Cardiac muscle cell (in vitro differentiated cells and primary cell): ENCODE measurements around the gene COL8A1. TPM values are rescaled to one million over a fixed set of nuclear protein-coding genes. Genes with fewer than 3 reads are reported as not detected.

ENCODE experiments used
- DNase-seq, 2 donors: peaks; one replicate each; pipeline versions ENCODE4 v3.0.0 to v3.0.0-alpha.2; 2010 to 2017; ENCODE audit warnings: low read depth in 1 of 2, low spot score in 1 of 2
- H3K27ac ChIP-seq: fragments of 200-600 bp; sonication (generic); 2 replicates; pipeline ENCODE4 v1.5.1; 2016
- H3K27me3 ChIP-seq: fragments of 200-600 bp; sonication (generic); 2 replicates; pipeline ENCODE4 v1.6.0; 2016; ENCODE audit warnings: control low read depth
- H3K36me3 ChIP-seq: fragments of 200-600 bp; sonication (generic); 2 replicates; pipeline ENCODE4 v1.5.1; 2016; ENCODE audit warnings: control low read depth
- H3K4me1 ChIP-seq: fragments of 200-600 bp; sonication (generic); 2 replicates; pipeline ENCODE4 v1.8.1; 2017; ENCODE audit warnings: low read depth, mild to moderate bottlenecking, mixed run types
- H3K4me3 ChIP-seq: fragments of 200-600 bp; sonication (generic); 2 replicates; pipeline ENCODE4 v1.5.1; 2016; ENCODE audit warnings: mild to moderate bottlenecking
- H3K9me3 ChIP-seq: fragments of 200-600 bp; sonication (generic); 2 replicates; pipeline ENCODE4 v1.5.1; 2017; ENCODE audit warnings: low read depth, mild to moderate bottlenecking, control low read depth
- polyA plus RNA-seq: library from polyadenylated mRNA; unstranded; fragments of >200 nt; fragmentation: Nextera tagmentation; extraction: Ambion mirVana; gene quantifications from 2 replicates; pipeline ENCODE4 v1.2.1, GENCODE V29; 2016
- total RNA-seq: library from RNA; depleted of rRNA; stranded (reverse); fragments of >200 nt; gene quantifications from 2 replicates; pipeline ENCODE4 v1.2.3, GENCODE V29; 2016
- TF ChIP-seq, protein P1 (sequence below): IDR thresholded peaks from 2 replicates; pipeline ENCODE4 v1.5.1; 2012; ENCODE audit warnings: low read depth, mild to moderate bottlenecking, low read length

COL8A1 gene
- total and polyA plus RNA-seq, 2 experiments from 2014 or later: 1.5 to 5.1 TPM

DNA sequence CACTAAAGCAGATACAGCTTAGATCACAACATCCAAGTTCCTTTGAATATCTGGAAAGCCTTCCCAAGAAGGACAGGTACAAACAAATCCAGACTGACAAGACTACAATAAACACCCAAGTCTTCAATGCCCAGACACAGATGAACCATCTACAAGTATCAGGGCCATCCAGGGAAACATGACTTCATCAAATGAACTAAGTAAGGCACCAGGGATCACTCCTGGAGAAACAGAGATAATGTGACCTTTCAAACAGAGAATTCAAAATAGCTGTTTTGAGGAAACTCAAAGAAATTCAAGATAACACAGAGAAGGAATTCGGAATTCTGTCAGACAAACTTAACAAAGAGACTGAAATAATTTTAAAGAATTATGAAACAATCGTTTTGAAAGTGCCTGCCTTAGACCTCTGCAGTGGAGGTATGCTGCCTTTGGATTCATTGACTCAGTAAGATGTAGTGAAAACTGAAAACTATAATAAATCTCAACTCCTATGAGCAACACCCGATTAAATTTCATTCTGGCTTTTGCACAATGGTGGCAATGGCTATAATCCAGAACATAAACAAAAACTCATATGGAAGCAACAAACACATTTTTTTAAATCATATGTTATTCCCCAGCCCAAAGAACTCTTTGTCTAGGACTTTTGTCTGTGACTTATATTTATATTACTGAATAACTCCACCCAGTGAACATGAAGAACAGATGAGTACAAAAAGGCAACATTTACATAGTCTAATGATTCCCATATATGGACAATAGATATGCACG is 12.6 kb upstream of the COL8A1 start:
- TF ChIP-seq, protein P1, sequence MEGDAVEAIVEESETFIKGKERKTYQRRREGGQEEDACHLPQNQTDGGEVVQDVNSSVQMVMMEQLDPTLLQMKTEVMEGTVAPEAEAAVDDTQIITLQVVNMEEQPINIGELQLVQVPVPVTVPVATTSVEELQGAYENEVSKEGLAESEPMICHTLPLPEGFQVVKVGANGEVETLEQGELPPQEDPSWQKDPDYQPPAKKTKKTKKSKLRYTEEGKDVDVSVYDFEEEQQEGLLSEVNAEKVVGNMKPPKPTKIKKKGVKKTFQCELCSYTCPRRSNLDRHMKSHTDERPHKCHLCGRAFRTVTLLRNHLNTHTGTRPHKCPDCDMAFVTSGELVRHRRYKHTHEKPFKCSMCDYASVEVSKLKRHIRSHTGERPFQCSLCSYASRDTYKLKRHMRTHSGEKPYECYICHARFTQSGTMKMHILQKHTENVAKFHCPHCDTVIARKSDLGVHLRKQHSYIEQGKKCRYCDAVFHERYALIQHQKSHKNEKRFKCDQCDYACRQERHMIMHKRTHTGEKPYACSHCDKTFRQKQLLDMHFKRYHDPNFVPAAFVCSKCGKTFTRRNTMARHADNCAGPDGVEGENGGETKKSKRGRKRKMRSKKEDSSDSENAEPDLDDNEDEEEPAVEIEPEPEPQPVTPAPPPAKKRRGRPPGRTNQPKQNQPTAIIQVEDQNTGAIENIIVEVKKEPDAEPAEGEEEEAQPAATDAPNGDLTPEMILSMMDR: no peak
- H3K4me1 ChIP-seq: no peaks in the 10 kb centered on the region
- H3K27me3 ChIP-seq: no peaks in the 10 kb centered on the region
- no peaks in the 10 kb centered on the region for H3K36me3 ChIP-seq
- DNase-seq: peak in 1 of 2 donors; percentile 33
- no peak overlapping the region for H3K4me3 ChIP-seq
- H3K27ac ChIP-seq: no peak overlapping the region
- H3K9me3 ChIP-seq: no peaks in the 10 kb centered on the region

DNA sequence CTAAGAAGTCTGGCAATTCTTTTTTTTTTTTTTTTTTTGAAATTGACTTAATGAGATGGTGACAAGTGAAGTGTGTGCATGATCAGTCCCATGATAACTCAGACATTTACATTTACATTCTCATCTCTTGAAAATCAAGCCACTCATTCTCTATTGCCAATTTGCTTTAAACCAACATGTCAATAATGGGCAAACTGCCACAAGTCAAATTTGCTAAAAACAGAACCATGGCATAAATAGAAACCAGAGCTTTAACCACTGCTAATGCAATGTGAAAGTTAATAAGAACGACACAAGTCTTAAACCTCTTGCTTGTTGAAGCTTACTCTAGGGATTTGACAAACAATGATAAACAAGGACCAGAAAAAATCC is 12.0 kb upstream of the COL8A1 start:
- no peak overlapping the region for H3K4me3 ChIP-seq
- no peaks in the 10 kb centered on the region for H3K27me3 ChIP-seq
- no peaks in the 10 kb centered on the region for H3K9me3 ChIP-seq
- H3K4me1 ChIP-seq: no peaks in the 10 kb centered on the region
- no peak for DNase-seq
- no peaks in the 10 kb centered on the region for H3K36me3 ChIP-seq
- TF ChIP-seq, protein P1: no peak
- H3K27ac ChIP-seq: no peak overlapping the region

DNA sequence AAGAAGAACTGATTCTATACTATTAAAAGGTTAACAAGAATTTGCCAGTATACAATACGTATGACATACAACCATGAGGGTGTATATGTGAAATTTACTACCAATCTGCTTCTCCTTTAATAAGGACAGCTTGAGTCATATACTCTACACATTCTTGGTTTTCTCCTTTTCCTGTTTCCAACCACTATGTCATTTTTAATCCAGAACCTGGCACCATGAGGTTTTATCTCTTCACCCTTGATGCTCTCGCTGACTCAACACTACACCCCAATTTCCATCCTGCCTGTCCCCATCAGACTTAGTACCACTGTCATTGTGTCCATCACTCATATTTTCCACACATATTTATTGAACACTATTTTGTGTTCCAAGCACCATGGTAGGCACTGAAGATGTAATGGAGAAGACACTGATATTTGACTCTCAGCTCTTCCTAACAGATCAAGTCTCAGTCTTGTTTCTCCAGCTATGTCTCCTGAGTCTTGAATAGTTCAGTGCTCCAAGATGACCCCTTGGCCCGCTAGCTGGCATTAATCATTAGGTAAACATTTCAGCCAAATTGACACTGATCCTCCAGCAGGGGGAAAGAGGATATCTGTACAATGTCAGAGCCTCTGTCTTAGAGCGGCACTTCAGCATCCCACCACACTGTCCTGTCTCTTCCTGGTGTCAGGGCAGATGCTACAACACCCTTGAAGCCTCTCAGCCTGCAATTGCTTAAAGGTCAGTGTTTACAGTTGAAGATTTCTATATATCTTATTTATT is 11.2 kb upstream of the COL8A1 start:
- H3K4me3 ChIP-seq: no peak overlapping the region
- no peaks in the 10 kb centered on the region for H3K36me3 ChIP-seq
- TF ChIP-seq, protein P1: no peak
- H3K9me3 ChIP-seq: no peaks in the 10 kb centered on the region
- no peak overlapping the region for H3K27ac ChIP-seq
- DNase-seq: no peak
- no peaks in the 10 kb centered on the region for H3K4me1 ChIP-seq
- no peaks in the 10 kb centered on the region for H3K27me3 ChIP-seq

DNA sequence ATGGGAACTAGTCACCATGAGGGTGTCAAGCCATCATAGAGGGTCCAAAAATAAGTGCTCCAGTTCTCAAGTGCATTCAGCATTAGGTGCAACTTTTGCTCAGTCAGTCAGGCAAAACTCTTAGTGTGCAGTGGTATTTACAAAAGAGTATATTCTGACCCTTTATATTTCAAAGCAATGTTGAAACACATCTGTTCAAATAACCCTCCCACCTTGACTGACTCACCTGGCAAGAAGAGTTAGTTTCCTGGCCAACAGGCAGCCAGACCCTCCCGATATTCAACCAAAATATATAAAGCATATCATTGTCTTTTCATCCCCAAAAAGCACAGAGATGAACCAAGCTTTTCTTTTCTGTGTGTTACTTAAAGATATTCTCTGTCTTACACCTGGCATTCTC is 7.6 kb upstream of the COL8A1 start:
- Histone ChIP-seq H3K27ac (no peak overlapping the region), H3K27me3 (peaks cover 1% of the 10 kb centered on the region), H3K4me1 (no peaks in the 10 kb centered on the region), H3K9me3 (no peaks in the 10 kb centered on the region), H3K4me3 (no peak overlapping the region), H3K36me3 (no peaks in the 10 kb centered on the region)
- no peak for DNase-seq
- TF ChIP-seq, protein P1: no peak

DNA sequence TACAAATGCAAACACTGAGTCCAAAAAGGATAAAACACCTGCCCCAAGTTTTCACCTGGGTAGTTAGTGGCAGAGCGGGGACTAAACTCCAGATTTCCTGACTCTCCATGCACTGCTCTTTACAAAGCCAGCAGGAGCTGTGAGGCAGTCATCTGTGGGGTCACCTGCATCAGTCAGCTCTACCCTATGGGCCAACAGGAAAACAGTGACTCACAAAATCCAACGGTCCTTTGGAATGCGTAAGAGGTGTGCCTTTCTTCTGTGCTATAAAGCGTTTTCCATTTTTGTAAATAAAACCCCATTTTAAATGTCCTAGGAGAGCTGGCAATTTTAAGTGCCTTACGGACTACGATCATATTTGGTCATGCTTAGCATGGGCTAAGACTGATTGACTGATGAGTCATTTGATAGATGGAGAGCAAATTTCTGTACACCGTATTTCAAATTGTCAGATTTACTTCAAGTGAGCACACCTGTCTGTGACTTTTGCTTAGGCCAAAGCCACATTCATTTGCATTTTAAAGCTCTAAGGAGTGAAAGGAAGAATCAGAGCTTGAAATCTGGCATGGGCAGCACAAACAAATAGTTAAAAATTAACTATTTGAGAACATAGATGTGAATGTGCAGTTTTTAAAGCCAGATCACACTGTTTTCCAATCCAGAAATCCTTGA is 4.4 kb upstream of the COL8A1 start:
- no peak for DNase-seq
- Histone ChIP-seq H3K4me3 (no peak overlapping the region), H3K4me1 (no peaks in the 10 kb centered on the region), H3K27ac (no peak overlapping the region), H3K27me3 (peaks cover 33% of the 10 kb centered on the region), H3K36me3 (no peaks in the 10 kb centered on the region), H3K9me3 (no peaks in the 10 kb centered on the region)
- TF ChIP-seq, protein P1: no peak
